OCI-LY3 (cell line): ENCODE data around the gene PLEKHD1.

ENCODE experiments used
- H2AFZ ChIP-seq: fragments of 200-600, 300-600 bp; shearing (Covaris generic); 2 replicates; pipeline ENCODE4 v1.6.0; 2014; ENCODE audit warnings: antibody characterized with exemption, low read depth, low read length
- H3K27ac ChIP-seq: fragments of 200-600, 300-600 bp; sonication (generic); 2 replicates; pipeline ENCODE4 v1.5.1; 2014; ENCODE audit warnings: mild to moderate bottlenecking, low read length, moderate library complexity, mixed read lengths
- H3K27me3 ChIP-seq: fragments of 200-600, 300-600 bp; sonication (generic); 2 replicates; pipeline ENCODE4 v1.6.1; 2014; ENCODE audit warnings: low read depth, low read length, mixed read lengths
- H3K36me3 ChIP-seq: fragments of 200-600, 300-600 bp; sonication (generic); replicated peaks from 2 replicates; pipeline ENCODE3; 2014; ENCODE audit warnings: low read depth, low read length, mixed read lengths
- H3K4me1 ChIP-seq: fragments of 300-600, 200-600 bp; sonication (generic); 2 replicates; pipeline ENCODE4 v1.6.1; 2014; ENCODE audit warnings: low read length, mixed read lengths
- H3K4me2 ChIP-seq: fragments of 200-600, 300-600 bp; sonication (generic); 2 replicates; pipeline ENCODE4 v1.6.1; 2014; ENCODE audit warnings: low read length, mixed read lengths
- H3K4me3 ChIP-seq: fragments of 300-600, 200-600 bp; sonication (generic); 2 replicates; pipeline ENCODE4 v1.5.1; 2014; ENCODE audit warnings: antibody characterized with exemption, mild to moderate bottlenecking, low read length, moderate library complexity
- H3K79me2 ChIP-seq: fragments of 300-600, 200-600 bp; shearing (Covaris generic); 2 replicates; pipeline ENCODE4 v1.6.1; 2014; ENCODE audit warnings: mild to moderate bottlenecking, low read length, mixed read lengths
- H3K9ac ChIP-seq: fragments of 300-600, 200-600 bp; shearing (Covaris generic); 2 replicates; pipeline ENCODE4 v1.6.0; 2014; ENCODE audit warnings: mild to moderate bottlenecking, low read length, moderate library complexity
- H3K9me3 ChIP-seq: fragments of 200-600, 300-600 bp; shearing (Covaris generic); 2 replicates; pipeline ENCODE4 v1.6.1; 2014; ENCODE audit warnings: low read length, mixed read lengths; ENCODE audit not compliant: insufficient read depth
- H4K20me1 ChIP-seq: fragments of 200-600, 300-600 bp; sonication (generic); 2 replicates; pipeline ENCODE4 v1.6.1; 2016; ENCODE audit warnings: low read length, mixed read lengths; ENCODE audit not compliant: insufficient read depth
- CTCF ChIP-seq: fragments of 200-600, 300-600 bp; sonication (generic); IDR thresholded peaks from 2 replicates; pipeline ENCODE4 v1.5.1; 2014; ENCODE audit warnings: antibody characterized with exemption, low read length, low read depth
- EZH2phosphoT487 ChIP-seq: fragments of 200-600 bp; shearing (Covaris generic); IDR thresholded peaks from 2 replicates; pipeline ENCODE4 v1.6.1; 2018; ENCODE audit warnings: antibody characterized with exemption, mixed run types, low read depth

The PLEKHD1 gene

GRCh38 chr14:69528143-69528542 is 43.6 kb downstream of the PLEKHD1 start:
- no peak overlapping the region for H3K27ac ChIP-seq
- H3K9ac ChIP-seq = no peak overlapping the region
- H3K27me3 ChIP-seq = peaks cover 11% of the 10 kb centered on the region
- no peaks in the 10 kb centered on the region for H3K36me3 ChIP-seq
- no peaks in the 10 kb centered on the region for H4K20me1 ChIP-seq
- H3K4me2 ChIP-seq = no peak overlapping the region
- no peaks in the 10 kb centered on the region for H3K4me1 ChIP-seq
- no peak overlapping the region for H3K4me3 ChIP-seq
- no peak overlapping the region for H2AFZ ChIP-seq
- H3K9me3 ChIP-seq = no peaks in the 10 kb centered on the region
- TF ChIP-seq EZH2phosphoT487 (no peak), CTCF (no peak)
- no peaks in the 10 kb centered on the region for H3K79me2 ChIP-seq

- Histone ChIP-seq H3K4me3 (no peak overlapping the region), H3K4me1 (no peaks in the 10 kb centered on the region), H3K27ac (no peak overlapping the region), H3K9ac (no peak overlapping the region), H3K9me3 (no peaks in the 10 kb centered on the region), H3K36me3 (no peaks in the 10 kb centered on the region), H2AFZ (no peak overlapping the region), H3K79me2 (no peaks in the 10 kb centered on the region), H3K4me2 (no peak overlapping the region), H3K27me3 (peaks cover 18% of the 10 kb centered on the region), H4K20me1 (no peaks in the 10 kb centered on the region)
- TF ChIP-seq CTCF (no peak), EZH2phosphoT487 (no peak)
These were observed 44.4 kb downstream of the PLEKHD1 start for GRCh38 chr14:69528930-69529329.

- Histone ChIP-seq H3K4me3 (no peak overlapping the region), H3K79me2 (no peaks in the 10 kb centered on the region), H3K9me3 (no peaks in the 10 kb centered on the region), H2AFZ (no peak overlapping the region), H3K9ac (no peak overlapping the region), H3K27ac (no peak overlapping the region), H3K4me1 (no peaks in the 10 kb centered on the region), H3K27me3 (peaks cover 19% of the 10 kb centered on the region), H4K20me1 (no peaks in the 10 kb centered on the region), H3K36me3 (no peaks in the 10 kb centered on the region), H3K4me2 (no peak overlapping the region)
- no peak for TF ChIP-seq EZH2phosphoT487
- no peak for TF ChIP-seq CTCF
These were observed 45.0 kb downstream of the PLEKHD1 start for GRCh38 chr14:69529563-69529962.

- H3K9ac ChIP-seq = no peak overlapping the region
- H3K9me3 ChIP-seq = no peaks in the 10 kb centered on the region
- no peak overlapping the region for H3K27ac ChIP-seq
- H3K36me3 ChIP-seq = no peaks in the 10 kb centered on the region
- no peak overlapping the region for H2AFZ ChIP-seq
- no peaks in the 10 kb centered on the region for H3K4me1 ChIP-seq
- H3K79me2 ChIP-seq = no peaks in the 10 kb centered on the region
- no peak overlapping the region for H3K4me2 ChIP-seq
- no peak for TF ChIP-seq CTCF
- TF ChIP-seq EZH2phosphoT487 = no peak
- peaks cover 19% of the 10 kb centered on the region for H3K27me3 ChIP-seq
- H3K4me3 ChIP-seq = no peak overlapping the region
- H4K20me1 ChIP-seq = no peaks in the 10 kb centered on the region
These were observed 45.6 kb downstream of the PLEKHD1 start for GRCh38 chr14:69530095-69530494.
